ENCODE results near the gene ZNF727.
A peak's percentile ranks its signal among the peaks of the same experiment; 100 is the strongest.
"Not testable (repeated sequence)": the region's sequence is repeated elsewhere in the genome, so short reads cannot be mapped to it uniquely, and the experiment has no call there.

ZNF727 gene

GRCh38 chr7:64045301-64046040 is at the start of gene ZNF727:
ZNF727 (plus strand) TSS chr7:64045434; CDS start chr7:64045622, 188 bp downstream.
- peak; percentile 1 to 25 for DNase-seq (ENCODE audit: low read depth in 2 of 2)

GRCh38 chr7:63998549-63998948 is 46.7 kb upstream of the ZNF727 start, which contains the start of gene ZNF722:
ZNF722 (plus strand) TSS chr7:63998849; CDS start chr7:63998962, 113 bp downstream.
- DNase-seq (ENCODE audit: low read depth in 2 of 2), result no peak

DNA sequence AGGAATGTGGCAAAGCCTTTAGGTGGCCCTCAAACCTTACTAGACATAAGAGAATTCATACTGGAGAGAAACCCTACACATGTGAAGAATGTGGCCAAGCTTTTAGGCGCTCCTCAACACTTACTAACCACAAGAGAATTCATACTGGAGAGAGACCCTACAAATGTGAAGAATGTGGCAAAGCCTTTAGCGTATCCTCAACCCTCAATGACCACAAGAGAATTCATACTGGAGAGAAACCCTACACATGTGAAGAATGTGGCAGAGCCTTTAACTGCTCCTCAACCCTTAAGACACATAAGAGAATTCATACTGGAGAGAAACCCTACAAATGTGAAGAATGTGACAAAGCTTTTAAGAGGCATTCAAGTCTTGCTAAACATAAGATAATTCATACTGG is 29.7 kb upstream of the ZNF727 start:
- not testable (repeated sequence) for DNase-seq (ENCODE audit: low read depth in 2 of 2)

DNA sequence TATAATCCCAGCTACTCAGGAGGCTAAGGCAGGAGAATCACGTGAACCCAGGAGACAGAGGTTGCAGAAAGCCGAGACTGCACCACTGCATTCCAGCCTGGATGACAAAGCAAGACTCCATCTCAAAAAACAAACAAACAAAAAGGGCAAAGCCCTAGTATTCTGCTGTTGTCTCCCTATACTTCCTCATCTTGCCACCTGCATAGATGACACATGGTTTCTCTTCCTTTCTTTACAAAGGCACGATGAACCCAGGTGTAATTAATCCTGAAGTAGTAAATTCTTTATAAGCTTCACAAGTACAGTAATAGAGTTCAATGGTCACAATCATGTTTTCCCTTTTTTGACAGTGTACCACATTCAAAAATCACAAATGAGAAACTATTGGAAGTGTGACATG is 9.8 kb upstream of the ZNF727 start:
- no peak for DNase-seq (ENCODE audit: low read depth in 2 of 2)

DNA sequence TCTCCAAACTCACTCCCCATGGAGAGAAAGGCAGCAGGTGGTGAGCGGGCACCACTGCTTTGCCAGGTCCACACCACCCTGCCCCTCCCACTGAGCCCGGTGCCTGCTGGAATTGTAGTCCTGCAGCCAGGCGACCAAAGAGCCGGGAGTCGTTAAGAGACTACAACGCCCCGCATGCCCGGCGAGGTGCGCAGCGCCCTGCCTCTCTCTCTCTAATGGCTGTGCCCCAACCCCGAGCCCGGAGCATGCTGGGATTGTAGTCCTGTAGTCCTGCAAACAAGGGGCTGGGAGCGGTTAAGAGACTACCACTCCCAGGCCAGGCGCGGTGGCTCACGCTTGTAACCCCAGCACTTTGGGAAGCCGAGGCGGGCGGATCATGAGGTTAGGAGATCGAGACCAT is 8.1 kb upstream of the ZNF727 start:
- DNase-seq (ENCODE audit: low read depth in 2 of 2), result no peak

GRCh38 chr7:64046041-64046389 is 781 bp downstream of the ZNF727 start:
- DNase-seq (ENCODE audit: low read depth in 2 of 2), result no peak

DNA sequence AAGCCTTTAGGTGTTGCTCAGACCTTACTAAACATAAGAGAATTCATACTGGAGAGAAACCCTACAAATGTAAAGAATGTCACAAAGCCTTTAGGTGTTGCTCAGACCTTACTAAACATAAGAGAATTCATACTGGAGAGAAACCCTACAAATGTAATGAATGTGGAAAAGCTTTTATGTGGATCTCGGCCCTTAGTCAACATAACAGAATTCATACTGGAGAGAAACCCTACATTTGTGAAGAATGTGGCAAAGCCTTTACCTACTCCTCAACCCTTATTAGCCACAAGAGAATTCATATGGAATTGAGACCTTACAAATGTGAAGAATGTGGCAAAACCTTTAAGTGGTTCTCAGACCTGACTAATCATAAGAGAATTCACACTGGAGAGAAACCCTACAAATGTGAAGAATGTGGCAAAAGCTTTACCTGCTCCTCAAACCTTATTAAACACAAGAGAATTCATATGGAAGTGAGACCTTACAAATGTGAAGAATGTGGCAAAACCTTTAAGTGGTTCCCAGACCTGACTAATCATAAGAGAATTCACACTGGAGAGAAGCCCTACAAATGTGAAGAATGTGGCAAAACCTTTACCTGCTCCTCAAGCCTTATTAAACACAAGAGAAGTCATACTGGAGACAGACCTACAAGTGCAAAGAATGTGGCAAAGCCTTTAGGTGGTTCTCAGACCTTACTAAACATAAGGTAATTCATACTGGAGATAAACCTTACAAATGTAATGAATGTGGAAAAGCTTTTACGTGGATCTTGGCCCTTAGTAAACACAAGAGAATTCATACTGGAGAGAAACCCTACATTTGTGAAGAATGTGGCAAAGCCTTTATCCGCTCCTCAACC is 32.8 kb downstream of the ZNF727 start:
- DNase-seq (ENCODE audit: low read depth in 2 of 2), result not testable (repeated sequence)

DNA sequence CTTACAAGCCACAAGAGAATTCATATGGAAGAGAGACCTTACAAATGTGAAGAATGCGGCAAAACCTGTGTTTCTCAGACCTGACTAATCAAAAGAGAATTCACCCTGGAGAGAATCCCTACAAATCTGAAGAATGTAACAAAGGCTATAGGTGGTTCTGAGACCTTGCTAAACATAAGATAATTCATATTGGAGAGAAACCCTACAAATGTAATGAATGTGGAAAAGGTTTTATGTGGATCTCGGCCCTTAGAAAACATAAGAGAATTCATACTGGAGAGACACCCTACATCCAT is 33.4 kb downstream of the ZNF727 start:
- no peak for DNase-seq (ENCODE audit: low read depth in 2 of 2)

DNA sequence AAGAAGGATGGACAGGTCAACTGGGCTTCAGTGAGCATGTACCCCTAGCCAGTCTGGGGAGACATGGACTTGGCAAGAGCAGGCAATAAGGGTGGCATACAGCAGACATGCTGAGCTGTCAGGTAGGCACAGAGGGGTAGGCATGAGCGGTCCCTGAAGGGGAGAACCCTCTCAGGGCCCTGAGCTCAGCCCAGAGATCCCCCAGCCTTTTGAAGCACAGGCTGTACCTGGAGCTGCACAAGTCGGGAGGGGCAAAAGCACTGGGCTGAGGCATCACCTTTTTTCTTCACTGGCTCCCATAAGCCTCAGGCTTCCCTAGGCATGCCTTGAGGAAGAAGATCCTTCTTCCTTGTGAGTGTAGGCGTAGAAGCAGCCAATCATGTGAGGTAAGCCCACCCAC is 42.3 kb downstream of the ZNF727 start:
- DNase-seq (ENCODE audit: low read depth in 2 of 2), result no peak

- not testable (repeated sequence) for DNase-seq (ENCODE audit: low read depth in 2 of 2)
These were observed 43.6 kb downstream of the ZNF727 start for GRCh38 chr7:64088863-64089262.
